Pancreas (tissue), 10 donors: ENCODE data around the gene DLD. TPM values are rescaled to one million over a fixed set of nuclear protein-coding genes. Genes with fewer than 3 reads are reported as not detected.

Source experiments
- ATAC-seq, 4 donors: fragments of 200-7000 bp; cut with Tn5 transposase; one replicate each; pipeline versions ENCODE4 v1.8.0 to v1.9.1; 2020; ENCODE audit warnings: mild to moderate bottlenecking in 4 of 4, moderate library complexity in 4 of 4
- DNase-seq, 6 donors: peaks; one replicate each; pipeline ENCODE4 v3.0.0-alpha.2; 2020
- FAIRE-seq: peaks from 2 replicates; lab custom pipeline; 2012; peaks lifted over from hg19 to GRCh38; lab: Jason Lieb, UNC
- H3K27ac ChIP-seq, 4 donors: fragments of 200-600 bp; sonication (generic); 1 replicate in 3 of 4; 2 replicates in 1 of 4; pipeline versions ENCODE4 v1.5.0 to v1.8.0; 2020
- H3K27me3 ChIP-seq, 4 donors: fragments of 200-600 bp; one replicate each; pipeline ENCODE4 v1.8.0; 2021
- H3K36me3 ChIP-seq, 3 donors: fragments of 200-600 bp; sonication (generic) in 1 of 3; one replicate each; pipeline versions ENCODE4 v1.5.0 to v1.8.0; 2020 to 2021
- H3K4me1 ChIP-seq, 3 donors: fragments of 200-600 bp; one replicate each; pipeline ENCODE4 v1.8.0; 2021
- H3K4me3 ChIP-seq, 4 donors: fragments of 200-600 bp; sonication (generic) in 2 of 4; one replicate each; pipeline versions ENCODE4 v1.5.0 to v1.8.0; 2020 to 2021
- H3K9me3 ChIP-seq, 4 donors: fragments of 200-600 bp; one replicate each; pipeline ENCODE4 v1.8.0; 2021
- WGBS, 2 donors: extraction: QIAGEN DNeasy Blood & Tissue Kit; methylation state at CpG; one replicate each; pipeline ENCODE4 v1.1.7; 2013; 5-methylcytosine and 5-hydroxymethylcytosine counted together
- intact Hi-C, 3 donors: fragments of 100-400 bp; cut with DNase I; formaldehyde crosslinking; loops; one replicate each; pipeline versions ENCODE4 v1.11.1 to v1.14.2; 2022
- polyA plus RNA-seq, 2 donors: library from polyadenylated mRNA; stranded (reverse); fragments of 200-250 nt; gene quantifications; one replicate each; pipeline ENCODE4 v1.2.3, GENCODE V29; 2013
- total RNA-seq, 6 donors: library from RNA; stranded (reverse); fragmentation: NEBNext Ultra II Directional in 4 of 6; extraction: Animal tissue kit (Norgen Biotek cat#: 25700) in 4 of 6; gene quantifications; one replicate each; pipeline versions ENCODE4 v1.2.1 to v1.2.4, GENCODE V29; 2021 to 2023
- TF ChIP-seq, protein P1 (sequence below), 4 donors: fragments of 200-600 bp; sonication (generic) in 3 of 4; IDR thresholded peaks; one replicate each; pipeline versions ENCODE4 v1.5.0 to v1.8.0; 2021; ENCODE audit warnings: antibody characterized with exemption in 4 of 4
- donor health status: healthy with polysubstance abuse.
- donor health status: DM: no; HTN: no; CAD: no; lungs with moderate emphysema.
- donor health status: DM: no; HTN: no; CAD: no.
- donor health status: control.
- donor health status: control.
- donor health status: Bipolar disorder and iron deficiency.
- donor health status: DM: yes; HTN: yes; CAD: no.
- donor health status: DM: no; HTN: no; CAD: no.
- donor health status: DM: no; HTN: no; CAD: no.
- donor health status: DM: yes; HTN: yes; CAD: no.

The DLD gene
- total and polyA plus RNA-seq, 8 donors: 8.2 to 43.0 (median 34.1) TPM

DNA sequence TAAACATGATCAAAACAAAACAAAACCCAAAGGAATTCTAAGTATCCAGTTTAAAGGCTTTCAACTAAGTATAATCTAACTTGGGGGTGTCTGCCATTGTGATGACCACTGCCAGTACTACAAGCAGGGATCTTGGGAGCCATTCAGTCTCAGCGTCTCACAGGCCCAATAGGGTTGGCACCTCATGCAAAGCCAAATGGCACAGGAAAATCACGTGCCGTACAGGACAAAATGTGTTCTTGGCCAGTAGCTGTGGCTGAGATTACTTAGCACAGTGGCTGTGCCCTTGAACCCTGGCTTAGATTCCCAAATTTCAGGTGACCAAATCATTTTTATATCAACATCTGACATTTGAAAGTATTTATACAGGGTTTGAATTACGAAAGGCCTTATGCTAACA is 50.0 kb downstream of the DLD start:
- no peak overlapping the region for H3K4me3 ChIP-seq
- H3K27me3 ChIP-seq: no peaks in the 10 kb centered on the region
- ATAC-seq (no peak), DNase-seq (no peak), FAIRE-seq (no peak)
- no peaks in the 10 kb centered on the region for H3K9me3 ChIP-seq
- H3K4me1 ChIP-seq: no peaks in the 10 kb centered on the region
- intact Hi-C loops: no loop called here
- 92 to 98% methylated on average over 4 of the region's 4 CpGs for WGBS, 2 donors
- H3K36me3 ChIP-seq: peaks cover 0 to 22% (median 14%) of the 10 kb centered on the region in 3 donors
- no peak overlapping the region for H3K27ac ChIP-seq
- TF ChIP-seq, protein P1, sequence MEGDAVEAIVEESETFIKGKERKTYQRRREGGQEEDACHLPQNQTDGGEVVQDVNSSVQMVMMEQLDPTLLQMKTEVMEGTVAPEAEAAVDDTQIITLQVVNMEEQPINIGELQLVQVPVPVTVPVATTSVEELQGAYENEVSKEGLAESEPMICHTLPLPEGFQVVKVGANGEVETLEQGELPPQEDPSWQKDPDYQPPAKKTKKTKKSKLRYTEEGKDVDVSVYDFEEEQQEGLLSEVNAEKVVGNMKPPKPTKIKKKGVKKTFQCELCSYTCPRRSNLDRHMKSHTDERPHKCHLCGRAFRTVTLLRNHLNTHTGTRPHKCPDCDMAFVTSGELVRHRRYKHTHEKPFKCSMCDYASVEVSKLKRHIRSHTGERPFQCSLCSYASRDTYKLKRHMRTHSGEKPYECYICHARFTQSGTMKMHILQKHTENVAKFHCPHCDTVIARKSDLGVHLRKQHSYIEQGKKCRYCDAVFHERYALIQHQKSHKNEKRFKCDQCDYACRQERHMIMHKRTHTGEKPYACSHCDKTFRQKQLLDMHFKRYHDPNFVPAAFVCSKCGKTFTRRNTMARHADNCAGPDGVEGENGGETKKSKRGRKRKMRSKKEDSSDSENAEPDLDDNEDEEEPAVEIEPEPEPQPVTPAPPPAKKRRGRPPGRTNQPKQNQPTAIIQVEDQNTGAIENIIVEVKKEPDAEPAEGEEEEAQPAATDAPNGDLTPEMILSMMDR (IDR thresholded peaks at IDR 0.05): no peak

DNA sequence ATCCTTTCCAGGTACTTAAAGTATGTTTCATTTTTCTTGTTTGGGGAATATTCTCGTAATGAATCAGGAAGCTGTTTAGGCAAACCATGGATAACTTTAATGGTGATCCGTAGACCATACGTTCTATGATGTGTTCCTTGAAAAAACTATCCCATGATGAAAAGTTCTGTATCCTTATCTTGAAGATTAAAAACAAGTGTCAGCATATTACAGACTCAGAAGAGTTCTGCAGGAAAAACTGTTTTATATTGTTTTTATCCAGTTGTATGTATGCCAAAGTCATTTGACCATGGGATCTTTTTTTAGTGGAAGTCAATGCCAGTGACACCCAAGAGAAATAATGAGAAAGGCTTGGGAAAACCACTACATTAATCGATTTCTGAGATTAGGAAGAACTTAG is 52.0 kb downstream of the DLD start:
- Histone ChIP-seq H3K36me3 (peaks cover 0 to 22% (median 14%) of the 10 kb centered on the region in 3 donors), H3K27me3 (no peaks in the 10 kb centered on the region), H3K4me1 (no peaks in the 10 kb centered on the region), H3K9me3 (no peaks in the 10 kb centered on the region), H3K4me3 (no peak overlapping the region), H3K27ac (no peak overlapping the region)
- ATAC-seq (no peak), DNase-seq (no peak), FAIRE-seq (no peak)
- WGBS, 2 donors: 90% methylated on average over 4 of the region's 4 CpGs
- TF ChIP-seq, protein P1 (IDR thresholded peaks at IDR 0.05): no peak
- intact Hi-C loops: no loop called here

- ATAC-seq (no peak), FAIRE-seq (no peak), DNase-seq (no peak)
- intact Hi-C loops: no loop called here
- no peaks in the 10 kb centered on the region for H3K27me3 ChIP-seq
- no peaks in the 10 kb centered on the region for H3K9me3 ChIP-seq
- H3K4me3 ChIP-seq: no peak overlapping the region
- no peak overlapping the region for H3K27ac ChIP-seq
- TF ChIP-seq, protein P1 (IDR thresholded peaks at IDR 0.05): no peak
- H3K36me3 ChIP-seq: peaks cover 0 to 20% (median 14%) of the 10 kb centered on the region in 3 donors
- peaks cover 5 to 16% (median 15%) of the 10 kb centered on the region in 3 donors for H3K4me1 ChIP-seq
- WGBS, 2 donors: 90 to 91% methylated on average over 3 of the region's 3 CpGs
Observed at GRCh38 chr7:107944411-107945169, 53.6 kb downstream of the DLD start.

GRCh38 chr7:107945332-107945731 is 54.3 kb downstream of the DLD start:
- Histone ChIP-seq H3K27me3 (no peaks in the 10 kb centered on the region), H3K27ac (no peak overlapping the region), H3K4me3 (no peak overlapping the region), H3K36me3 (peaks cover 0 to 14% (median 13%) of the 10 kb centered on the region in 3 donors), H3K9me3 (no peaks in the 10 kb centered on the region), H3K4me1 (peaks cover 5 to 23% (median 21%) of the 10 kb centered on the region in 3 donors)
- intact Hi-C loops: no loop called here
- 93% methylated on average over 2 of the region's 2 CpGs for WGBS, 2 donors
- ATAC-seq (no peak), DNase-seq (no peak), FAIRE-seq (no peak)
- TF ChIP-seq, protein P1 (IDR thresholded peaks at IDR 0.05): no peak

DNA sequence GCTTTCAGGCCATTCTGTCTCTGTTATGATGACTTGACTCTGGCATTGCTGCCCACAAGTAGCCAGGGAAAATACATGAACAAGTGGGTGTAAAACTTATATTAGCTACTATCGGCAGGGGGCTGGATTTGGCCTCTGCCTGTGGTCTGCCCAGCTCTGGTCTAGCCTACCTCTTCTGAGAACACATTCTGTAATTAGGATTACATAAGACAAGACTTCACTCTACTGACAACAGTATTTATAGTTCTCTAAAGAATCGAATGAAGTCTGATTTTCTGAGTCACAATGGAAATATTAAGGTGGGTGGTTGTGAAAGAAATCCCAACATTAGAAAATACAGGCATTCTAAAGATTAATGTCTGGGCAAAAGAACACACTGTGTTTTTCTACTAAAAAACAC is 55.5 kb downstream of the DLD start:
- H3K27me3 ChIP-seq: no peaks in the 10 kb centered on the region
- DNase-seq: no peak
- TF ChIP-seq, protein P1 (IDR thresholded peaks at IDR 0.05): no peak
- no peak for FAIRE-seq
- intact Hi-C loops: no loop called here
- peaks cover 11 to 31% (median 31%) of the 10 kb centered on the region in 3 donors for H3K4me1 ChIP-seq
- no peaks in the 10 kb centered on the region for H3K9me3 ChIP-seq
- no peak overlapping the region for H3K27ac ChIP-seq
- no peak for ATAC-seq
- peaks cover 0 to 14% (median 12%) of the 10 kb centered on the region in 3 donors for H3K36me3 ChIP-seq
- no peak overlapping the region for H3K4me3 ChIP-seq
- 71 to 79% methylated on average over 2 of the region's 2 CpGs for WGBS, 2 donors
